Lower leg skin (tissue), 4 donors: ENCODE measurements around the gene LCN9. TPM values are rescaled to one million over a fixed set of nuclear protein-coding genes. Genes with fewer than 3 reads are reported as not detected.

ENCODE experiments used
- DNase-seq, 2 donors: peaks; one replicate each; pipeline ENCODE4 v3.0.0-alpha.2; 2019; ENCODE audit warnings: low spot score in 2 of 2
- H3K4me3 ChIP-seq: fragments of 200-600 bp; sonication (generic); 2 replicates; pipeline ENCODE4 v1.5.1; 2017; ENCODE audit warnings: mild to moderate bottlenecking, low read depth; ENCODE audit not compliant: poor library complexity, severe bottlenecking
- CTCF ChIP-seq, 3 donors: fragments of 450-650 bp; IDR thresholded peaks; one replicate each; pipeline ENCODE4 v1.5.1; 2016; ENCODE audit warnings: antibody characterized with exemption in 3 of 3, mild to moderate bottlenecking in 3 of 3, moderate library complexity in 2 of 3
- POLR2A ChIP-seq, 2 donors: fragments of 450-650 bp; IDR thresholded peaks; one replicate each; pipeline ENCODE4 v1.6.1; 2016 to 2017; ENCODE audit warnings: antibody characterized with exemption in 2 of 2, mild to moderate bottlenecking in 1 of 2, moderate library complexity in 1 of 2
- WGBS, 2 donors: methylation state at CpG; one replicate each; pipeline ENCODE4 v1.1.5; 2018; 5-methylcytosine and 5-hydroxymethylcytosine counted together
- intact Hi-C: fragments of 100-400 bp; cut with DNase I; formaldehyde crosslinking; loops from one replicate; pipeline ENCODE4 v1.15.0; 2023; ENCODE audit warnings: low total_unique reads
- total RNA-seq, 4 donors: library from RNA; depleted of rRNA; stranded (reverse); fragments of >200 nt; gene quantifications; one replicate each; pipeline ENCODE4 v1.1.0, GENCODE V29; 2016

Gene LCN9
- total RNA-seq = not detected

- intact Hi-C loops = no loop called here
- no peak for TF ChIP-seq CTCF (IDR thresholded peaks at IDR 0.05)
- TF ChIP-seq POLR2A (IDR thresholded peaks at IDR 0.05) = no peak
- no peak within 1 kb of the TSS for H3K4me3 ChIP-seq
- no peak for DNase-seq
- WGBS, 2 donors = 48 to 52% methylated on average over 25 of the region's 25 CpGs
These were observed at the start of gene LCN9 for GRCh38 chr9:135662758-135663450. TSS of gene LCN9 (plus strand) at chr9:135663309. CDS start at chr9:135663322, 13 bp downstream.

GRCh38 chr9:135613946-135614805, 48.9 kb upstream of the LCN9 start:
- WGBS, 2 donors = 56 to 63% methylated on average over 30 to 34 of the region's 34 CpGs
- peak in 1 of 2 donors; percentile 68 for DNase-seq
- intact Hi-C loops = no loop called here
- TF ChIP-seq CTCF (IDR thresholded peaks at IDR 0.05) (no peak), POLR2A (IDR thresholded peaks at IDR 0.05) (no peak)
- no peak overlapping the region for H3K4me3 ChIP-seq

- intact Hi-C loops = no loop called here
- whole genome bisulfite sequencing, 2 donors = 81 to 83% methylated on average over 15 of the region's 29 CpGs
- TF ChIP-seq CTCF (IDR thresholded peaks at IDR 0.05) = no peak
- no peak for TF ChIP-seq POLR2A (IDR thresholded peaks at IDR 0.05)
- H3K4me3 ChIP-seq = no peak overlapping the region
- DNase-seq = peak in 1 of 2 donors; percentile 81
These were observed 48.1 kb upstream of the LCN9 start for GRCh38 chr9:135614821-135615665.

- WGBS, 2 donors = 53 to 59% methylated on average over 29 to 30 of the region's 31 CpGs
- DNase-seq = peak in 1 of 2 donors; percentile 75
These were observed 47.2 kb upstream of the LCN9 start for GRCh38 chr9:135615666-135616618.

More at GRCh38 chr9:135615666-135616618, 47.2 kb upstream of the LCN9 start:
- no peak overlapping the region for H3K4me3 ChIP-seq
- intact Hi-C loops = no loop called here
- TF ChIP-seq POLR2A (IDR thresholded peaks at IDR 0.05) = no peak
- no peak for TF ChIP-seq CTCF (IDR thresholded peaks at IDR 0.05)
